GM12873 (cell line): ENCODE measurements around the gene COPG2.

Source experiments
- TF ChIP-seq, protein P1 (sequence below): IDR thresholded peaks from 2 replicates; pipeline ENCODE4 v1.5.1; 2012; ENCODE audit warnings: low read depth, mild to moderate bottlenecking, moderate library complexity, low read length, control low read depth; ENCODE audit not compliant: insufficient read depth; ENCODE audit errors: missing control alignments

COPG2 gene

DNA sequence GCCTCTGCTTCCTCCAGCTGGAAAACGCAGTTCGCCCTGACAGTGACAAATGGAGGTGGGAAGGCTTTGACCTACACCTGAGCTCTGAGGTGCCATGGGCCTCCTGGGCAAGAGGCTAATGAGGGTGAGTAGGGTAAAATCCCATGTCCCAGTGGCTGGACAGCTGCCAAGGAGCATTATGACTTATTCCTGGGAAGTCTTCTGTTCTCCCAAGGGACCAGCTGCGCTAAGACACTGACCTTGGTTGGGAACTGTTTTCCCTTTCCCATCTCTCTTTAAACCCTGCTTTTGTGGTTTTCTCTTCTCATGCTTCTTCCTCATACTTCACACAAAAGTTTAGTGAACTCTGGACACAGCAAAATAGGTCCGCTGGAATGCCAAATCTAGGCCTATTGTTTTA, 72.6 kb downstream of the COPG2 start:
- TF ChIP-seq, protein P1, sequence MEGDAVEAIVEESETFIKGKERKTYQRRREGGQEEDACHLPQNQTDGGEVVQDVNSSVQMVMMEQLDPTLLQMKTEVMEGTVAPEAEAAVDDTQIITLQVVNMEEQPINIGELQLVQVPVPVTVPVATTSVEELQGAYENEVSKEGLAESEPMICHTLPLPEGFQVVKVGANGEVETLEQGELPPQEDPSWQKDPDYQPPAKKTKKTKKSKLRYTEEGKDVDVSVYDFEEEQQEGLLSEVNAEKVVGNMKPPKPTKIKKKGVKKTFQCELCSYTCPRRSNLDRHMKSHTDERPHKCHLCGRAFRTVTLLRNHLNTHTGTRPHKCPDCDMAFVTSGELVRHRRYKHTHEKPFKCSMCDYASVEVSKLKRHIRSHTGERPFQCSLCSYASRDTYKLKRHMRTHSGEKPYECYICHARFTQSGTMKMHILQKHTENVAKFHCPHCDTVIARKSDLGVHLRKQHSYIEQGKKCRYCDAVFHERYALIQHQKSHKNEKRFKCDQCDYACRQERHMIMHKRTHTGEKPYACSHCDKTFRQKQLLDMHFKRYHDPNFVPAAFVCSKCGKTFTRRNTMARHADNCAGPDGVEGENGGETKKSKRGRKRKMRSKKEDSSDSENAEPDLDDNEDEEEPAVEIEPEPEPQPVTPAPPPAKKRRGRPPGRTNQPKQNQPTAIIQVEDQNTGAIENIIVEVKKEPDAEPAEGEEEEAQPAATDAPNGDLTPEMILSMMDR = no peak

DNA sequence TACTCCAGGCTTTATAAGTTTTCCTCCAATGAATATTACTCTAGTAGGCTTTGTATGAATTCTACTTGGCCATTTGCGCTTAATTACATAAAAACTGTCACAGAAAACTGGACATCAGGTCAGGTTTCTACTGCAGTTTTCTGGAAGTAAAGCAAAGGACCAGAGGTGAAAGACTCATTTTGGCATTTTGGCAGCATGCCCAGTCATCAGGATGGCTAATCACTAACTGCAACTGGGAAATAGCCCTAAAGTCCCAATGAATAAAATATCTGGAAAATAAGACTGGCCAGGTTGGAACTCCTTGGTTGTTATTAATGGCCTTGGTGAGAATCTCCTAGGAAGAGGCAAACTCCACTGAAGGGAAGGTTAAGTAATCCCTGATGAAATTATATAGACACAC, 75.5 kb downstream of the COPG2 start:
- TF ChIP-seq, protein P1 = no peak

DNA sequence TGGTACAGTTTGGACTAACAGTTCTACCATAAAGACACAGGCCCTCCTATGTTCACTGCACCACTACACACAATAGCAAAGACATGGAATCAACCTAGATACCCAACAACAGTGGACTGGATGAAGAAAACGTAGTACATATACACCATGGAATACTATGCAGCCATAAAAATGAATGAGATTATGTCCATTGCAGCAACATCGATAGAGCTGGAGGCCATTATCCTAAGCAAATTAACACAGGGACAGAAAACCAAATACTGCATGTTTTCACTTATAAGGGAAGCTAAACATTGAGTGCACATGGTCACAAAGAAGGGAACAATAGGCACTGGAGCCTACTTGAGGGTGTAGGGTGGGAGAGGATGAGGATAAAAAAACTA, 101.7 kb downstream of the COPG2 start:
- TF ChIP-seq, protein P1 = no peak

DNA sequence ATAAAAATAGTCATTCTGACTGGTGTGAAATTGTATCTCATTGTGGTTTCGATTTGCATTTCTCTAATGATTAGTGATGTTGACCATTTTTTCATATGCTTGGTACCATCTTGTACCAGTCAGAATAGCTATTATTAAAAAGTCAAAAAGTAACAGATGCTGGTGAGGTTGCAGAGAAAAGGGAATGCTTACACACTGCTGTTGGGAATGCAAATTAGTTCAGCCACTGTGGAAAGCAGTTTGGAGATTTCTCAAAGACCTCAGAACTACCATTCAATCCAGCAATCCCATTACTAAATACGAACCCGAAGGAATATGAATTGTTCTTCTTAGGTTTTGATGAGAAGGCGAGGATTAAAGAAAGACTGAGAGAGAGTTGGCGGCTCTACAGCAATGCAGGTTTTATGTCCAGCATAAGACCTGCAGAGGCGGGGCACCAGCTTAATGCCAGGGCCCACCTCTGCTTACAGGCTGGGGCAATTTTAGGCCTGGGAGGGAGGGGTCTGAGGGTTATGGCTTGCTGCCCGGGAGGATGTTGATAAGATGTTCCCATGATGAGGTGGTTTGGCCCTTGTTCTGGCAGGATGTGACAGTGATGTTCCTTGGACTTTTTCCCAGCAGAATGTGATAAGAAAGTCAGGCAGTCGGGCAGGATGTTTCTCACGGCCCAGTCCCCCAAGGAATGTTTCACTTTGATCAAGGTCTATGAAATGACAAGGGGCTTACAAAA, 102.2 kb downstream of the COPG2 start:
- TF ChIP-seq, protein P1 = no peak

DNA sequence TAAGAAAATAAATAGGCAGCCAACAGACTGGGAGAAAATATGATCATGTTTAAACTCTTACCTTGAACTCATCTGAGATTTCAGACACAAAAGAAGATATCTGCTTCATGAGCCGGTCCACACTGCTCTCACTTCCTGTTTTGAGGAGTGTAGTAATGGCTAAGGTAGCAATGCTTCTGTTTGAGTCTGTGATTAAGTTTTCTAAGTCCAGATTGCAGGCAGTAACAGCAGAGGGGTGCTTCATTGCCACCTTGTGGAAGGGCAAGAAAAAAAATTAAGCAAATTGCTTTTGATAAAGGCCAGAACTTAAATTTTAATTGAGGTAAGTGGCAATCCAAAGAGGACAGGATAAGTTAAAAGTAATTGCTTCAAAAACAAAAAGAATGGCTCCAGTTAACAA, 107.6 kb downstream of the COPG2 start:
- TF ChIP-seq, protein P1 = peak; percentile 46

DNA sequence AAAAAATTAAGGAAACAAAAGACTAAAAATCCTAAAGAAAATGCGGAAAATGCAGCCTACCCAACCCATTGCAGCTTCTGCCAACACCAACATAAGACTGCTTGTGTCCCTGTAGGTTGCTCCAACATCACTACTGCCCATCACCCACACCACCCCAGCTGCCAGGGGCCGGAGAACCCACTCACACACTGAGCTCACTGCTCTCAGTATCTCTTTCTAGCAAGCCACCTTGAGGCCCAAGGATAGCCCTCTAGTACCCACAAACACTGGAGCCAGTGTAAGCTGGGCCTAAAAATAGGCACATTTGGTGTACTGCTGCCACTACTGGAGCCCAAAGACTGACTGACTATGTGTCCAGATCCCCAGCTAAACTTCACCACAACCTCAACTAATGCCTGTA, 109.4 kb downstream of the COPG2 start:
- TF ChIP-seq, protein P1 = no peak

DNA sequence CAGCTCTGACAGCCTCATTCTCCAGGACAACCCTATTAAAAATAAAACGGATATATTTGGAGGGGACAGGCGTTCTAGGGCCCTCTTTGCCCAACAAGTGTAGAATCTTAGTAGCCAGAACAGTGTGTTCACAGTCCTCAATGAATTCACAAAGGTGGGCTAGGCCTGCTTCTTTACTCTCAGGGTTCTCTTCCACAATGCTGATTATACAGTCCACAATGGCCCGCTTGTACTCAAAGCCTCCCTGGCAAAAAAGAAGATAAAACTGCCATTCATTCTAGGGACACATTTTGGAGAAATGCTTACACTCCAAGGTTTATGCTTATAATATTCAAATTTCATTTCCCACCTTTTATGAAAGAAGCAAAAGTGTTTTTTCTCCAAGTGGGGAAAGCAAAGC, 114.1 kb downstream of the COPG2 start:
- TF ChIP-seq, protein P1 = no peak
